DND-41 (cell line): ENCODE data around the gene KRTAP5-1.

Experiments
- CTCF ChIP-seq: IDR thresholded peaks from 2 replicates; pipeline ENCODE4 v1.5.1; 2012; ENCODE audit warnings: borderline replicate concordance, low read length, moderate library complexity, mild to moderate bottlenecking; ENCODE audit not compliant: poor library complexity, severe bottlenecking; ENCODE audit errors: extremely low read depth
- EZH2 ChIP-seq: IDR thresholded peaks from 3 replicates; pipeline ENCODE4 v1.6.1; 2012; ENCODE audit warnings: borderline replicate concordance, low read depth, mild to moderate bottlenecking, moderate library complexity, low read length, inconsistent platforms; ENCODE audit not compliant: severe bottlenecking

DNA sequence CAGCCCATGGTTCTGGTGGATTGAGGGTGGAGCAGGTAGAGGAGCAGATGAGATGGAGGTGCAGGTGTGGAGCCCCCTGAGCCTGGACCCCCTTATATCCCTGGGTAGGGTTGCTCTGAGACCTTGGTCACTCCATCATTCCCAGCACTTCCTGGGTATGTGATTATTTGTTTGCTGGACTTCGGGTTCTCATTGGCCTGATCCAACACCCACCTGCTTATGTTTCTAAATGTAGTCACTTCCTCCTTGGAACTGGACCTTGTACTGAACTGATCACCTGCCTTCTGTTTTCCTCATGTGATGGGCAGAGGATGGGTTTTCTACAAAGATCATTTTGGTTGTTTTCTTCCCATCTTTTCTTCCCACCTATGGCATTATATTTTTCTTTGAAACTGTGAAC lies 37.0 kb upstream of the KRTAP5-1 start, which contains the start of gene KRTAP5-4:
- TF ChIP-seq EZH2 (no peak), CTCF (no peak)
